ENCODE measurements around the gene C2orf74.
A peak's percentile ranks its signal among the peaks of the same experiment; 100 is the strongest.
"Not testable (repeated sequence)": the region's sequence is repeated elsewhere in the genome, so short reads cannot be mapped to it uniquely, and the experiment has no call there.

Gene C2orf74

GRCh38 chr2:61161888-61162287, at the start of gene C2orf74:
TSS of gene C2orf74 (plus strand) at chr2:61162188. CDS start at chr2:61162515, 327 bp downstream.
- DNase-seq = no peak

GRCh38 chr2:61114147-61114546, 47.8 kb upstream of the C2orf74 start:
- DNase-seq = no peak

- DNase-seq = no peak
Observed at GRCh38 chr2:61116302-61116701, 45.7 kb upstream of the C2orf74 start.

- no peak for DNase-seq
Observed at GRCh38 chr2:61117534-61117933, 44.5 kb upstream of the C2orf74 start.

GRCh38 chr2:61125123-61125710, 36.8 kb upstream of the C2orf74 start:
- no peak for DNase-seq

- no peak for DNase-seq
Observed at GRCh38 chr2:61125798-61126197, 36.2 kb upstream of the C2orf74 start.

- DNase-seq = not testable (repeated sequence)
Observed at GRCh38 chr2:61128122-61128521, 33.9 kb upstream of the C2orf74 start.

- DNase-seq = peak in 1 of 2 donors; percentile 0
Observed at GRCh38 chr2:61134141-61134540, 27.8 kb upstream of the C2orf74 start.

- DNase-seq = peak in 1 of 2 donors; percentile 45
Observed at GRCh38 chr2:61135510-61135909, 26.5 kb upstream of the C2orf74 start.

- no peak for DNase-seq
Observed at GRCh38 chr2:61138859-61139258, 23.1 kb upstream of the C2orf74 start.

- no peak for DNase-seq
Observed at GRCh38 chr2:61141151-61141550, 20.8 kb upstream of the C2orf74 start.

GRCh38 chr2:61144697-61145268, 17.2 kb upstream of the C2orf74 start:
- DNase-seq = peak; percentile 89 to 90

GRCh38 chr2:61145990-61146389, 16.0 kb upstream of the C2orf74 start:
- no peak for DNase-seq

- not testable (repeated sequence) for DNase-seq
Observed at GRCh38 chr2:61148091-61148490, 13.9 kb upstream of the C2orf74 start.

- no peak for DNase-seq
Observed at GRCh38 chr2:61149074-61149473, 12.9 kb upstream of the C2orf74 start.

GRCh38 chr2:61151436-61151835, 10.6 kb upstream of the C2orf74 start:
- DNase-seq = no peak

- no peak for DNase-seq
Observed at GRCh38 chr2:61157371-61158003, 4.5 kb upstream of the C2orf74 start.

- DNase-seq = no peak
Observed at GRCh38 chr2:61158356-61158955, 3.5 kb upstream of the C2orf74 start.

- DNase-seq = no peak
Observed at GRCh38 chr2:61162721-61163120, 733 bp downstream of the C2orf74 start.

- DNase-seq = not testable (repeated sequence)
Observed at GRCh38 chr2:61165082-61165481, 3.1 kb downstream of the C2orf74 start.

GRCh38 chr2:61165946-61166345, 4.0 kb downstream of the C2orf74 start:
- no peak for DNase-seq

GRCh38 chr2:61167579-61167978, 5.6 kb downstream of the C2orf74 start:
- DNase-seq = no peak

GRCh38 chr2:61172671-61173070, 10.7 kb downstream of the C2orf74 start:
- no peak for DNase-seq

GRCh38 chr2:61173116-61173515, 11.1 kb downstream of the C2orf74 start:
- no peak for DNase-seq

All from hippocampal formation (tissue), 2 donors.